GM12891 (cell line): ENCODE results near the gene SLC35E2B.
"Not testable (repeated sequence)": the region's sequence is repeated elsewhere in the genome, so short reads cannot be mapped to it uniquely, and the experiment has no call there.

ENCODE experiments used
- POLR2AphosphoS5 ChIP-seq: IDR thresholded peaks from 2 replicates; pipeline ENCODE4 v1.6.1; 2011; ENCODE audit warnings: low read depth, low read length, control low read depth
- TAF1 ChIP-seq: IDR thresholded peaks from 2 replicates; pipeline ENCODE4 v1.6.1; 2011; ENCODE audit warnings: low read depth, low read length, control low read depth

DNA sequence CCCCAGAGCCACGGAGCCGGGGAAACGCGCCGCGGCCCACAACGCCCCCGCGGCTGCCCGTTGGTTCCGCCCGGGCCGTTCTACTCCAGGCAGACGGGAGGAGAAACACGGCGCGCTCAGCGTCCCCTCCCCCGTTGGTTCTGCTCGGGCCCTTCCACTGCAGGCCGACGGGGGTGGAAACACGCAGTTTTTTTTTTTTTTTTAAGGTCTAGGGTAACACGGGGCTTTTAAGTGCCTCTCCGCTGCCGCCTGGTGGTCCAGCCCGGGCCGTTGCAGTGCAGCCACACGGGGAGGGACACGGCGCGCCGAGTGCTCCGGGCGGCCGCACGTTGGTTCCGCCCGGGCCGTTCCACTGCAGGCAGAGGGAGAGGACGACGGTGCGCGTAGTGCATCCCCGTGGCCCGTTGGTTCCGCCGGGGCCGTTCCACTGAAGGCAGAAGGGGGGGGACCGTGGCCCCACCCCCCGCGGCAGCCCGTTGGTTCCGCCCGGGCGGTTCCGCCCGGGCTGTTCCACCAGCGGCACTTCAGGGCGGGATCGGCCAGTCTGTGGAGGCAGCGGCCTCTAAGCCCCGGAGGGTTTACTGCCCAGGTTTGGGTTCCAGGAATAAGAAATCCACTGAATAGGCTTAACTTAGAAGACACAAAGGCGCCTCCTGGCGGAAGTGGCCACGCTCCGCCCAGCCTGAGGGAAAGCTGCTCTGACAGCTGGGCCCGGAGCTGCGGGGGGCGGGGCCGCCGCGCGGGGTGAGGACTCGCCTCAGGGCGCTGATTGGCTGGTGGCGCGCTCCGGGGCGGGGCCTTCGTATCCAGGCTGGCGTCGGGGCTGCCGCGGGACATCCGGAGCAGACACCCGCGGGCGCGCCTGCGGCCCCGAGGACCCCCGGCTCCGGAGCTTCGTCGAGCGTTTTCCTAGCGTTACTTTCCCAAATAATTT, at the start of gene SLC35E2B:
- TF ChIP-seq POLR2AphosphoS5, TAF1: not testable (repeated sequence)
